ENCODE measurements around the gene PIGW.

PIGW gene, protein sequence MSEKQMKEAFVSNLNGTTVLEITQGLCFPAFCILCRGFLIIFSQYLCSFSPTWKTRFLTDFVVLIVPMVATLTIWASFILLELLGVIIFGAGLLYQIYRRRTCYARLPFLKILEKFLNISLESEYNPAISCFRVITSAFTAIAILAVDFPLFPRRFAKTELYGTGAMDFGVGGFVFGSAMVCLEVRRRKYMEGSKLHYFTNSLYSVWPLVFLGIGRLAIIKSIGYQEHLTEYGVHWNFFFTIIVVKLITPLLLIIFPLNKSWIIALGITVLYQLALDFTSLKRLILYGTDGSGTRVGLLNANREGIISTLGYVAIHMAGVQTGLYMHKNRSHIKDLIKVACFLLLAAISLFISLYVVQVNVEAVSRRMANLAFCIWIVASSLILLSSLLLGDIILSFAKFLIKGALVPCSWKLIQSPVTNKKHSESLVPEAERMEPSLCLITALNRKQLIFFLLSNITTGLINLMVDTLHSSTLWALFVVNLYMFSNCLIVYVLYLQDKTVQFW

GRCh38 chr17:36534840-36535668, at the start of gene PIGW, which contains the start of gene MYO19:
TSS of gene PIGW (plus strand) at chr17:36534987. CDS start at chr17:36537102, 2,115 bp downstream.
TSS of gene MYO19 (minus strand) at chr17:36534868. CDS start at chr17:36532538, 2,330 bp downstream.
- DNase-seq (ENCODE audit: low spot score) (peak; percentile 98), FAIRE-seq (no peak)

DNA sequence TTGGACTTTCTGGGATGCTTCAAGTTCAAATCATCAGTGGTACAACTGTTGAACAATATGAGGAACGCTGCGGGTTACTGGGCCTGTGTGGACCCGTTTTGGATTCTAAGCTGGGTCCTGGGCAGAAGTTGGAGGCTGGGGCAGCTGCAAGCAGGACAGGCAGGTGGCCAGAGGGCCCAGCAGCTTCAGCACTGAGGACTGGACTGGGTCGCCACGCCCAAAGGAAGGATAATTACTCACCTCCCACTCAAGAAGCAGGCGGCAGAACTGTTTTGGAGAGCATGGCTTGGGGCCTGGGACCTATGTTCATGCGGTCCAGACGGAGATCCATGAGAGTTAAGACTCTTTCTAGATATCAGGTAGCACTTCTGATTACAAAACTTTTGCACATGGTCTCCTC, 49.8 kb upstream of the PIGW start:
- DNase-seq (ENCODE audit: low spot score) (no peak), FAIRE-seq (no peak)

GRCh38 chr17:36485805-36486203, 49.0 kb upstream of the PIGW start:
- FAIRE-seq = no peak
- no peak for DNase-seq (ENCODE audit: low spot score)

GRCh38 chr17:36486204-36487194, 48.3 kb upstream of the PIGW start, which contains the start of gene ZNHIT3:
TSS of gene ZNHIT3 (plus strand) at chr17:36486681. CDS start at chr17:36486700, 19 bp downstream.
- DNase-seq (ENCODE audit: low spot score) (peak; percentile 98), FAIRE-seq (no peak)

DNA sequence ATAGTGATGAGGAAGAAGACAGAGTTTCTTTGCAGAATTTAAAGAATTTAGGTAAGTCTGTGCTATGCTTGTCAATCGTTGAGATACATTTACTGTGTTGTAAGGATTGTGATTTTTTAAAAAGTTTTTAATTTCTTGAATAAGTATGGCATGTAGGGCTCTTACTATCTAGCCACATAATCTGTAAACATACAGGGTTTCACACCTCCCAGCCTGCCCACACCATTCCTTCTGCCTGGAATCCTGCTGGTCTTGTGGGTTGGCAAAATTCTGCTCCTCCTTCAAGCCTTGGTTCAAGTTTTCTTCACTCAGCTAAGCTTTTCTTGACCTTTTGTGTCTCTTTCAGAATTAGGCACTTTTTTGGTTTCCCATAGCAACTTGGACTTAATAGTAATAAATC, 40.8 kb upstream of the PIGW start:
- FAIRE-seq (no peak), DNase-seq (ENCODE audit: low spot score) (no peak)

- no peak for FAIRE-seq
- DNase-seq (ENCODE audit: low spot score) = no peak
Observed at GRCh38 chr17:36494674-36495073, 40.1 kb upstream of the PIGW start.

DNA sequence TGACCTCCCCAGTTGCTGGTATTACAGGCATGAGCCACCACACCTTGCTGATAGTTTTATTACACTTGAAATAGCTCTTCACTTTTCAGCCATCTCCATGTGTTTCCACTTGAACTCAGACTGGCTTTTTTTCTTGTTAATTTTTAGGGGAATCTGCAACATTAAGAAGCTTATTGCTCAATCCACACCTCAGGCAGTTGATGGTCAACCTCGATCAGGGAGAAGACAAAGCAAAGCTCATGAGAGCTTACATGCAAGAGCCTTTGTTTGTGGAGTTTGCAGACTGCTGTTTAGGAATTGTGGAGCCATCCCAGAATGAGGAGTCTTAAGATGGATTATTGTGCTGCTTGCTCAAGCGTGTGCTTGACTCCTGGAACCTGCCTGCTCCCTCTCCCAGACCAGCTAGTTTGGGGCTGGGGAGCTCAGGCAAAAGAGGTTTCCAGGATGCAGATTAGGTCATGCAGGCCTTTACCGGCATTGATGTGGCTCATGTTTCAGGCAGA, 39.7 kb upstream of the PIGW start:
- DNase-seq (ENCODE audit: low spot score) (no peak), FAIRE-seq (no peak)

DNA sequence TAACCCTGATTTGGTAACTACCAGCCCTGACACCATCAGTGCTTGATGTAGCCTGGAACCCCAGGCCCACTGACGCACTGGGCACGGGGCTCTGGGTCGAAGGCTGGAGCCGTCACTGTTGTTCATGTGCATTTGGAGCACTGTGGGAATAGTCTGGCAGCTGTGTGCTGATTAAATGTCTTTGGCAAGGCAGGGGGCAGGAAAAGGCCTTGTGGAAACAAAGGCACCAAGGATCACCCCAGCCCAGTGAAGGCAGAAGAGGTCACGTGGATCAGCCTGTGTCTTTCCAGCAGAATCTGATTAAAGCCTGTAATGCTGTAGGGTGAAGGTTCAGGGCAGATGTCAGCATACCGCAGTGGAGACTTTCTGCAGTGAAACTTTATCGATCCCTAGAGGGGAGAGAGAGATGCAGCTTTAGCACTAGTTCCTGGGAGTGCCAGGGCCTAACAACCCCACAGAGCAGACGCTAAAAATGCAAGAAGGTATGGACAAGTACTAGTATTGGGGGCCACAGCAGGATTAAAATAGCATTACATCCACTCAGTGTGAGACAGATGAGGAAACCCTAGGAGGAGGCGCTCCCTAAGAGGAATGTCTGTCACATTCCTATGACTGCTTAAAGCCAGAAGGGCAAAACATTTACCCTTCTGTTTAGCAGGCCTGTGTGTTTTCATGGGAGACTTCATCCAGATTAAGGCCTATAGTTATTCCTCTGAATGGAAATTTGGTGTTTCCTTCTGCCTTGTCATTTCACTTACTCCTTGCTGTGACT, 38.6 kb upstream of the PIGW start:
- DNase-seq (ENCODE audit: low spot score) (no peak), FAIRE-seq (no peak)

GRCh38 chr17:36498155-36498554, 36.6 kb upstream of the PIGW start:
- FAIRE-seq (no peak), DNase-seq (ENCODE audit: low spot score) (no peak)

DNA sequence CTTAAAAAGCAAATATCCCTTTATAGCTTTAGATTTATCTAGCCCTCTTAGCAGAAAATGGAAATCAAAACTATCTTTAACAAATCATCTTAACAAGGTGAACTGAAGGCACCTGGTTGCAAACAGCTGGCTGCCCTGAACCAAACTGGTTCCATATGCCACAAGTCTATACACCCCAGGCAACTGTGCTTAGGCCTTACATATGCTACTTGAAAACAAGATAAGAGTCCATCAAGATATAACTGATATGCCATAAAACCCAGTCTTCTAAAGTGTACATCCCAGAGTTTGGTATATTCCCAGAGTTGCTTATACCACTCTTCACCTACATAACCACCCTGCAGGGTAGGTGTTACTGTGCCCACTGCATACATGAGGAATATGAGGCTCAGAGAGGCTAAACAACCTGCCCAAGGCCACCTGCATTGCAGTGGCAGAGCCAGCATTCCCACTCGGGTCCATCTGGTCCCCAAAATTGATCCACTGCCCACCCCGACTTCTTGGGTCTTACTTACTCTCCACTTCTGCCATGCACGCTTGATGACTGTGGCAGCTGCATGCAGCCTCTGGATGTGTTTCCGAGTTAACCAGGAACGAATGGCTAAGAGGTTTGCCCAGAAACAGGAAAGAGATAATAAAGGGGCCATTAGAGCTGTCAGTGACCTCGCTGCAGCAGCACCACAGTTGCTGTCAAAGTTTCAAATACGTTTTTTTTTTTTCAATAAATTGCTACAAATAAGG, 36.1 kb upstream of the PIGW start:
- DNase-seq (ENCODE audit: low spot score) = no peak

GRCh38 chr17:36500745-36501225, 34.0 kb upstream of the PIGW start:
- DNase-seq (ENCODE audit: low spot score) = peak; percentile 50

More for the DNA sequence above, 36.1 kb upstream of the PIGW start:
- FAIRE-seq = no peak

GRCh38 chr17:36501351-36501750, 33.4 kb upstream of the PIGW start:
- FAIRE-seq = no peak
- DNase-seq (ENCODE audit: low spot score) = no peak

More at GRCh38 chr17:36500745-36501225, 34.0 kb upstream of the PIGW start:
- FAIRE-seq = no peak

DNA sequence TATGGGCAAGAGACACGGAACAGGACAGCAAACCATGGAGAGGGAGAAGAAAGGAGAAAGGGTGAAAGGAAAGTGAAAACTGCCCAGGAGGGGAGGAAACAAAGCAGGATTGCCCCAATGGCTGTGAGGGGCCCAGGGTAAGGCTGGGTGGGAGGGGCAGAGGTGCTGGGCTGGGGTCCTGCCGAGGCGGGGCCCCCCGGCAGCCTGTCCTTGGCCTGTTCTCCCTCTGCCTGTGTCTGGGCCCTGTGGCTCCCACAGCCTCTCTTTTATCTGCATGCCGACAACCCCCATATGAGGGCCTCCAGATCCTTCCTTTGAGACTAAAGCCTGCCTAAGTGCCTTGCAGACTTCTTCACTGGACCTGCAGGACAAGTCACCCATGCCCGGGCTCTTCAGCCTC, 32.8 kb upstream of the PIGW start:
- FAIRE-seq (no peak), DNase-seq (ENCODE audit: low spot score) (no peak)

DNA sequence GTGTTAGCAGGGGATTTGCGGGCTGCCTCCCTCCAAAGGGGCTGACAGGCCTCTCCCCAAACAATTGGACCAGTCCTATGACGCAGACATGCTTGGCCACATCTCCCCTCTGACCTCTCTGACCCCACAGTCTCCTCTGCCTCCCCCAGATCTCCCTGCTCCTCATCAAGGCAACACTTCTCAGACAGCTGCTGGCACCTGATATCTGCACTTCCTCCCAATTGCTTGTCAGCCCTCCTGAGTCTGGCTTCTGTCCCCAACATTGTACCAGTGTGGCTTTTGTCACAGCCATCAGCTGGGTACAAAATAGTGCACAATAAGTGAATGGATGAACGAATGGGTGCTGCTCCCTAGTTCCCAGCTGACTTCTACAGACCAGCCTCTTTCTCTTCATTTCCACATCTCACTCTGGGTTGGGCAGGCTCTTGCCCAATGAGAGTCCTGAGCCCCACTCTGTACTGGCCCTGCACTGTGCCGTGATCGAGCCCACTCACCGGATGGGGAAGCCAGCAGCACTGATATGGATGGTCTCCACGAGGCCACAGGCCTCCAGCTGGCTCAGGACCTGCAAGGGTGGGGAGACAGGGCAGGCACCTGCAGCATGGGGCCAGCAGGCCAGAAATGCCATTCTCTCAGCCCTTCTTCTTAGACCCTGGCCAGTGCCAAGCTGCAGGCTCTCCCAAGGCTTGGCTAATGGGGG, 31.2 kb upstream of the PIGW start:
- DNase-seq (ENCODE audit: low spot score) = no peak
- no peak for FAIRE-seq

- FAIRE-seq (no peak), DNase-seq (ENCODE audit: low spot score) (no peak)
Observed at GRCh38 chr17:36504156-36504545, 30.6 kb upstream of the PIGW start.

DNA sequence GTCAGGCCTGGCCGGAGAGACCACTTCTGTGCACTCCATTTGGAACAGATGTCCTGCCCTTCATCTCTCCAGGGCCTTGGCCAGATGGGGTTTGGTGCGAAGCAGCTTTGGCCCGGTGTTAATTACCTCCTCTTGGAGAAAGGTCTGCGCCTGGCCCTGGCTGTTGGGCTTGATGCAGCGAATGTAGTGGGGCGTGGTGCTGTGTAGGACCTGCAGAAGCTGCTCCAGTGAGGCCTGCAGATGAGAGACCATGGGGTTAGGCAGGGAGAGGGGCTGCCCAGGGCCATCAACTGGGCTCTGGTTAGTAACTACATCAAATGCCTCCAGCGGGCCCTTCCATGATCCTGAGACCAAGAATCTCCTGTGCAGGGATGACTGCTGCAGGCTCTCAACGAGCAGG, 29.6 kb upstream of the PIGW start:
- FAIRE-seq (no peak), DNase-seq (ENCODE audit: low spot score) (no peak)

- DNase-seq (ENCODE audit: low spot score) = no peak
Observed at GRCh38 chr17:36506249-36506826, 28.4 kb upstream of the PIGW start.

DNA sequence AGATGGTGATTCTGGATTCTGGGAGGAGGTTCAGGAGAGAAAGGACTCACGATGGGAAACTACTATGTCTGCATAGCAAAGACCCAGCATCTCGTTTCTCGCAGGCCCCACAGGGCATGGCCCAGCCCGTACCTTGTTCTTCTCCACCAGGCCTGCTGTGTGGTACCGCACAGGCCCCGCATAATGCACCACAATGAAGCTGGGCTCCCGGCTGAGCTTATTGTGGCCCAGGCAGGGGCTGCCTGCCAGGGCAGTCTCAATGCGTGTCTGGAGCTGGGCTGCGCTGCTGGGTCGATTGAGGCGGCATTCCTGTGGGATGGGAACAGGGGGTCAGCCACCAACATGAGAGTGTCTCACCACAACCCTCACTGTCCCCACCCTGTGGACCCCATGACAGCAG, 28.0 kb upstream of the PIGW start:
- FAIRE-seq = no peak
- DNase-seq (ENCODE audit: low spot score) = no peak

More at GRCh38 chr17:36506249-36506826, 28.4 kb upstream of the PIGW start:
- no peak for FAIRE-seq
